Hepatocyte (in vitro differentiated cells): ENCODE data around the gene CSH2.
"Not testable (repeated sequence)": the region's sequence is repeated elsewhere in the genome, so short reads cannot be mapped to it uniquely, and the experiment has no call there.

Experiments
- CTCF ChIP-seq: fragments of 200-600 bp; sonication (generic); IDR thresholded peaks from 2 replicates; pipeline ENCODE4 v1.5.1; 2016; ENCODE audit warnings: antibody characterized with exemption, mild to moderate bottlenecking; ENCODE audit not compliant: poor library complexity
- EZH2 ChIP-seq: fragments of 200-600 bp; sonication (generic); IDR thresholded peaks from 2 replicates; pipeline ENCODE4 v1.6.1; 2016; ENCODE audit warnings: antibody characterized with exemption, mild to moderate bottlenecking, borderline replicate concordance
- EZH2phosphoT487 ChIP-seq: fragments of 200-600 bp; sonication (generic); IDR thresholded peaks from one replicate; pipeline ENCODE4 v1.6.1; 2018; ENCODE audit warnings: antibody characterized with exemption, mild to moderate bottlenecking, low read depth, moderate library complexity; ENCODE audit not compliant: unreplicated experiment, severe bottlenecking

- TF ChIP-seq CTCF, EZH2, EZH2phosphoT487: not testable (repeated sequence)
These were observed 4.9 kb upstream of the CSH2 start for GRCh38 chr17:63878413-63878812.
